Measurements from ENCODE around the gene TIMM50.

TIMM50 gene

GRCh38 chr19:39509233-39509632 is 28.6 kb downstream of the TIMM50 start:
- DNase-seq (ENCODE audit: low read depth): no peak
- TF ChIP-seq CTCF (IDR thresholded peaks at IDR 0.05; ENCODE audit: low read length, missing control alignments): no peak

DNA sequence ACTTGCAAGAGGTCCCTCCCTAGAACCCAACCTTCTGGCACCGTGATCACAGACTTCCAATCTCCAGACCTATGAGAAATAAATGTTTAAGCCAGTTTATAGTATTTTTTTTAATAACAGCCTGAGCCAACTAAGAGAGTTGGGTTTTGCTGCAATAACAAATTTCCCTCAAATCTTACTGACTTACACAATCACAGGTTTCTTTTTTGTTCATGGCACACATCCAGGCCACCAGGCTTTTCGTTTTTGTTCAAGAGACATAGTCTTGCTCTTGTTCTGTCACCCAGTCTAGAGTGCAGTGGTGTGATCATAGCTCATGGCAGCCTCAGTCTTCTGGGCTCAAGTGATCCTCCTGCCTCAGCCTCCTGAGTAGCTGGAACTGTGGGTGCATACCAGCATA is 32.4 kb downstream of the TIMM50 start:
- TF ChIP-seq CTCF (IDR thresholded peaks at IDR 0.05; ENCODE audit: low read length, missing control alignments): no peak
- no peak for DNase-seq (ENCODE audit: low read depth)
- no peak overlapping the region for H3K4me3 ChIP-seq (replicated peaks; ENCODE audit: low read depth, low read length)

More at GRCh38 chr19:39509233-39509632, 28.6 kb downstream of the TIMM50 start:
- no peak overlapping the region for H3K4me3 ChIP-seq (replicated peaks; ENCODE audit: low read depth, low read length)

DNA sequence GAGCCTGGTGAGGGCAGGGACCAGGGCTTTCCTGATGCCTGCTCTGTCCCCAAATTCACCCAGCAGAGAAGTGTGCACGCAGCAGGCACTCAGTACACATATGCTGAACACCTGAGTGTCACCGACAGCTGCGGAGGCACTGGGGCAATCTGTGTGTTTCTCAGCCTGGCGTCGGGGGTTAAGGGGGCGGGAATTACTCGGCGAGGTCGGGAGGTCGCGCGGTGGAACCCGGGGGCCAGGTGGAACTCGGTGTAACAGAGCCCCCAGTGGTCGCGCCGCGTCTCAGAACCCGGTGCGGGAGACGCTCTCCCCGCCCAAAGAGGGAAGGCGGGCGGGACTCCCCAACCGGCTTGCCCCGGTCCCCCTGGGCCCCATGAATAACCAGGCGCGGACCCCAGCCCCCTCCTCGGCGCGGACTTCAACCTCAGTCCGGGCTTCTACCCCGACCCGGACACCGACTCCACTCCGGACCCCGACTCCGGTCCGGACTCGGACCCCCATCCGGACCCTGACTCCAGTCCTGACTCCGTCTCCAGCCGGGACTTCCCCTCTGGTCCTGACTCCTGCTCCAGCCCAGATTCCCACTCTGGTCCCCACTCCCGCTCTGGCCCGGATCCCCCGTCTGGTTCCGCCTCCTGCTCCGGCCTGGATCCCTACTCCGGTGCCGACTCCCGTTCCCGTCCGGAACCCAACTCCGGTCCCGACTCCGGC is 34.4 kb downstream of the TIMM50 start, which contains the start of gene SELENOV:
Gene SELENOV (plus strand): TSS at position 300 of the 711 bp plus-strand sequence. CDS start 74 bp downstream, at position 374.
- DNase-seq (ENCODE audit: low read depth): no peak
- no peak within 1 kb of the TSS for H3K4me3 ChIP-seq (replicated peaks; ENCODE audit: low read depth, low read length)
- no peak for TF ChIP-seq CTCF (IDR thresholded peaks at IDR 0.05; ENCODE audit: low read length, missing control alignments)

GRCh38 chr19:39515551-39516191 is 35.0 kb downstream of the TIMM50 start:
- TF ChIP-seq CTCF (IDR thresholded peaks at IDR 0.05; ENCODE audit: low read length, missing control alignments): no peak
- no peak overlapping the region for H3K4me3 ChIP-seq (replicated peaks; ENCODE audit: low read depth, low read length)
- no peak for DNase-seq (ENCODE audit: low read depth)

GRCh38 chr19:39516270-39516669 is 35.6 kb downstream of the TIMM50 start:
- no peak overlapping the region for H3K4me3 ChIP-seq (replicated peaks; ENCODE audit: low read depth, low read length)
- no peak for TF ChIP-seq CTCF (IDR thresholded peaks at IDR 0.05; ENCODE audit: low read length, missing control alignments)
- no peak for DNase-seq (ENCODE audit: low read depth)

DNA sequence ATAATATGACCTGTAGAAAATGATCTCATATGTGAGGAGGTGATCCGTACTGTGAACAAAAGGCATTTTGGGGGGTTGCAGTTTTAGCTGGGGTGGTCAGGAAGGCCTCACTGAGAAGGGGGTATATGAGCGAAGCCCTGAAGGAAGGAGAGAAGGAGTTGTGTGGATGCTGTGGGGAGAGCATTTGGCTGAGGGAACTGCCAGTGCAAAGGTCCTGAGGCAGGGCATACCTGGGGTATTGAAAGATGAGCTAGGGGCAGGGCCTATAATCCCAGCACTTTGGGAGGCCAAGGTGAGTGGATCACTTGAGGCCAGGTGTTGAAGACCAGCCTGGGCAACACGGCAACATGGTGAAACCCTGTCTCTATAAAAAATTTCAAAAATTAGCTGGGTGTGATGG is 36.8 kb downstream of the TIMM50 start:
- no peak overlapping the region for H3K4me3 ChIP-seq (replicated peaks; ENCODE audit: low read depth, low read length)
- no peak for TF ChIP-seq CTCF (IDR thresholded peaks at IDR 0.05; ENCODE audit: low read length, missing control alignments)
- no peak for DNase-seq (ENCODE audit: low read depth)

Measured in fibroblast of pulmonary artery (primary cell).